Keratinocyte (primary cell): ENCODE data around the gene CRYBB1. TPM values are rescaled to one million over a fixed set of nuclear protein-coding genes. Genes with fewer than 3 reads are reported as not detected.

Source experiments
- DNase-seq: peaks from one replicate; pipeline ENCODE4 v3.0.0-alpha.2; 2011; ENCODE audit warnings: low read depth, missing footprints, low spot score
- FAIRE-seq: peaks from 2 replicates; lab custom pipeline; 2011; peaks lifted over from hg19 to GRCh38; lab: Jason Lieb, UNC
- H2AFZ ChIP-seq: 2 replicates; pipeline ENCODE4 v1.6.0; 2012; ENCODE audit warnings: low read length, control low read depth, inconsistent platforms; ENCODE audit not compliant: control insufficient read depth
- H3K27ac ChIP-seq: 2 replicates; pipeline ENCODE4 v1.5.1; 2011; ENCODE audit warnings: low read length; ENCODE audit not compliant: control insufficient read depth, insufficient read depth
- H3K27me3 ChIP-seq: 3 replicates; pipeline ENCODE4 v1.6.0; 2011; ENCODE audit warnings: low read length; ENCODE audit not compliant: control insufficient read depth, insufficient read depth; ENCODE audit errors: extremely low read depth
- H3K36me3 ChIP-seq, 2 experiments: 2 replicates in 1 of 2; 3 replicates in 1 of 2; pipeline ENCODE4 v1.5.1; 2011; ENCODE audit warnings: low read length in 2 of 2, mild to moderate bottlenecking in 1 of 2; ENCODE audit not compliant: control insufficient read depth in 2 of 2, insufficient read depth in 2 of 2; ENCODE audit errors: extremely low read depth in 1 of 2
- H3K4me1 ChIP-seq: 3 replicates; pipeline ENCODE4 v1.5.1; 2011; ENCODE audit warnings: low read length; ENCODE audit not compliant: control insufficient read depth, insufficient read depth; ENCODE audit errors: extremely low read depth
- H3K4me2 ChIP-seq: 3 replicates; pipeline ENCODE4 v1.6.0; 2011; ENCODE audit warnings: low read depth, low read length; ENCODE audit not compliant: control insufficient read depth, insufficient read depth; ENCODE audit errors: extremely low read depth
- H3K4me3 ChIP-seq, 3 experiments: fragments of 200-600 bp in 1 of 3; sonication (generic) in 1 of 3; 2 replicates in 2 of 3; 3 replicates in 1 of 3; pipeline ENCODE4 v1.5.1; 2011 to 2016; ENCODE audit warnings: low read length in 3 of 3, mild to moderate bottlenecking in 3 of 3, control low read depth in 2 of 3, inconsistent platforms in 1 of 3, low read depth in 1 of 3, mixed read lengths in 1 of 3, mixed run types in 1 of 3, moderate library complexity in 1 of 3; ENCODE audit not compliant: control insufficient read depth in 2 of 3, insufficient read depth in 2 of 3; ENCODE audit errors: extremely low read depth in 1 of 3
- H3K79me2 ChIP-seq: 2 replicates; pipeline ENCODE4 v1.6.0; 2012; ENCODE audit warnings: low read length; ENCODE audit not compliant: control insufficient read depth, insufficient read depth
- H3K9ac ChIP-seq: 3 replicates; pipeline ENCODE4 v1.6.0; 2011; ENCODE audit warnings: low read length; ENCODE audit not compliant: control insufficient read depth, insufficient read depth; ENCODE audit errors: extremely low read depth
- H3K9me1 ChIP-seq: 3 replicates; pipeline ENCODE4 v1.6.0; 2011; ENCODE audit warnings: low read length; ENCODE audit not compliant: control insufficient read depth, insufficient read depth; ENCODE audit errors: extremely low read depth
- H3K9me3 ChIP-seq: 2 replicates; pipeline ENCODE4 v1.5.1; 2012; ENCODE audit warnings: low read depth, low read length; ENCODE audit not compliant: control insufficient read depth
- H4K20me1 ChIP-seq: 3 replicates; pipeline ENCODE4 v1.6.0; 2011; ENCODE audit warnings: low read length; ENCODE audit not compliant: control insufficient read depth, insufficient read depth; ENCODE audit errors: extremely low read depth
- CTCF ChIP-seq, 3 experiments: IDR thresholded peaks in 1 of 3; conservative IDR thresholded peaks in 1 of 3; optimal IDR thresholded peaks in 1 of 3; 2 replicates in 2 of 3; 3 replicates in 1 of 3; pipeline versions ENCODE3 to v1.5.1; 2011; ENCODE audit warnings: low read length in 3 of 3, mild to moderate bottlenecking in 3 of 3, moderate library complexity in 2 of 3, control low read depth in 1 of 3, inconsistent platforms in 1 of 3; ENCODE audit not compliant: insufficient read depth in 2 of 3; ENCODE audit errors: extremely low read depth in 1 of 3
- EZH2 ChIP-seq: IDR thresholded peaks from one replicate; pipeline ENCODE4 v1.6.1; 2012; ENCODE audit warnings: inconsistent platforms, mild to moderate bottlenecking, low read length, moderate library complexity
- dilution Hi-C: fragments of 300-500 bp; cut with MboI; formaldehyde crosslinking; loops from one replicate; pipeline ENCODE4 v1.7.0; 2020; ENCODE audit warnings: low sequenced_read_pairs; ENCODE audit not compliant: extremely low pct_ligation_motif_present
- polyA plus RNA-seq, 5 experiments: library from polyadenylated mRNA; depleted of rRNA in 3 of 5; stranded (reverse) in 3 of 5; stranded (forward) in 1 of 5; unstranded in 1 of 5; fragments of >200 nt; gene quantifications; 1 replicate in 1 of 5; 2 replicates in 3 of 5; 3 replicates in 1 of 5; pipeline versions ENCODE4 v1.2.1 to v1.2.3, GENCODE V29; 2011 to 2012; ENCODE audit warnings: missing spikeins in 2 of 5, low read depth in 1 of 5, low replicate concordance in 1 of 5

Gene CRYBB1
- polyA plus RNA-seq, 1 donor (not counting 4 experiments of a cell fraction or from before 2014, with no cell fraction given), result not detected

- TF ChIP-seq EZH2 (no peak), CTCF (optimal IDR thresholded peaks at IDR 0.05 in 1 of 3, IDR thresholded peaks at IDR 0.05 in 1 of 3, conservative IDR thresholded peaks at IDR 0.05 in 1 of 3; ENCODE audit: extremely low read depth in 1 of 3, insufficient read depth in 2 of 3, low read length in 3 of 3) (no peak)
- Histone ChIP-seq H3K9me3 (no peaks in the 10 kb centered on the region), H3K4me1 (no peaks in the 10 kb centered on the region), H4K20me1 (no peaks in the 10 kb centered on the region), H2AFZ (no peak overlapping the region), H3K79me2 (no peaks in the 10 kb centered on the region), H3K4me2 (no peak overlapping the region), H3K36me3 (no peaks in the 10 kb centered on the region), H3K27me3 (peaks cover 53% of the 10 kb centered on the region), H3K4me3 (no peak overlapping the region), H3K27ac (no peak overlapping the region), H3K9me1 (no peaks in the 10 kb centered on the region), H3K9ac (no peak overlapping the region)
- DNase-seq (no peak), FAIRE-seq (no peak)
- dilution Hi-C loops, result no loop called here
Observed at GRCh38 chr22:26651815-26652214, 34.0 kb upstream of the CRYBB1 start.

DNA sequence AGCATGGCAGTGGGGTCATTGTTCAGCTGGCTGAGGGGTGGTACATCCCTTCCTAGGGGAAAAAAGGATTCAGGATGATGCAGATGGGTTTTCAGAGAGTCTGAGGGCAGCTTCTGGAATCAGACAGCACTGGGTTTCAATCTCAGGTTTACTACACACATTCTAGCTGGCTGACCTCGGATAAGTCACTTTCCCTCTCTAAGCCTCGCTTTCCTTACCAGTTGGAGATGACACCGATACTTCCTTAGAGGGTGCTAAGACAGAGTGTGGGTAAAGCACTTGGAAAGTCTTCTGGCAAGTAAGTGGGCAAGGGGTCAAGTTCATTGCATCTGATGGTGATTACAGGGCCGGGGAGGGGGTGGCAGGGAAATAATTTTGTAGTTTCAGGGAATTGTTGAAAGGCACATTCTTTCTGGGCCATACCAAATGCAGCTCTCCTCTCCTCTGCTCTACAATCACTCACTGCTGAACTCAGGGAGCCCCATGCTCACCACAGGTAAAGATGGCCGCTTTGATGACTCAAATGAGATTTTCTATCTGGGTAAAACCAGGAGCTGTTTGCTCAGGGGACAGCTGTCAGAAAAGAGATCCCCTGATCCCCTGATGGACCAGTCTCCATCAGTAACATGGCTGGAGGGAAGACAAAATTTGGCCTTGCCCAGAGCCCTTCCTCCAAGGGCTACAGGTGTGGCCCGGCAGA is 33.0 kb upstream of the CRYBB1 start:
- Histone ChIP-seq H3K9ac (no peak overlapping the region), H4K20me1 (no peaks in the 10 kb centered on the region), H3K27ac (no peak overlapping the region), H3K36me3 (no peaks in the 10 kb centered on the region), H3K4me1 (no peaks in the 10 kb centered on the region), H3K9me3 (no peaks in the 10 kb centered on the region), H3K4me2 (no peak overlapping the region), H3K9me1 (no peaks in the 10 kb centered on the region), H3K4me3 (no peak overlapping the region), H3K27me3 (peaks cover 51% of the 10 kb centered on the region), H2AFZ (no peak overlapping the region), H3K79me2 (no peaks in the 10 kb centered on the region)
- FAIRE-seq (no peak), DNase-seq (no peak)
- TF ChIP-seq EZH2 (no peak), CTCF (optimal IDR thresholded peaks at IDR 0.05 in 1 of 3, IDR thresholded peaks at IDR 0.05 in 1 of 3, conservative IDR thresholded peaks at IDR 0.05 in 1 of 3; ENCODE audit: extremely low read depth in 1 of 3, insufficient read depth in 2 of 3, low read length in 3 of 3) (no peak)
- dilution Hi-C loops, result no loop called here
